Transverse colon (tissue), 4 donors: Measurements from ENCODE around the gene TSG101. TPM values are rescaled to one million over a fixed set of nuclear protein-coding genes. Genes with fewer than 3 reads are reported as not detected.

Source experiments
- DNase-seq: peaks from one replicate; pipeline ENCODE4 v3.0.0-alpha.2; 2019
- H3K27ac ChIP-seq, 4 donors: fragments of 200-600 bp; sonication (generic); 2 replicates each; pipeline ENCODE4 v1.5.1; 2016 to 2018; ENCODE audit warnings: inconsistent platforms in 4 of 4
- H3K27me3 ChIP-seq: fragments of 200-600 bp; sonication (generic); 2 replicates; pipeline ENCODE4 v1.5.1; 2017; ENCODE audit warnings: inconsistent platforms
- H3K36me3 ChIP-seq, 4 donors: fragments of 200-600 bp; sonication (generic); 2 replicates each; pipeline ENCODE4 v1.5.1; 2017 to 2019; ENCODE audit warnings: inconsistent platforms in 4 of 4
- H3K4me1 ChIP-seq, 4 donors: fragments of 200-600 bp; sonication (generic); 2 replicates each; pipeline ENCODE4 v1.5.1; 2017 to 2020; ENCODE audit warnings: inconsistent platforms in 4 of 4
- H3K4me3 ChIP-seq, 4 donors: fragments of 200-600 bp; sonication (generic); 1 replicate in 1 of 4; 2 replicates in 3 of 4; pipeline versions ENCODE4 v1.5.1 to v1.6.1; 2017 to 2019; ENCODE audit warnings: inconsistent platforms in 4 of 4
- H3K9me3 ChIP-seq, 2 donors: fragments of 200-600 bp; sonication (generic); 2 replicates each; pipeline ENCODE4 v1.5.1; 2017 to 2019; ENCODE audit warnings: inconsistent platforms in 2 of 2
- CTCF ChIP-seq, 5 experiments: fragments of 200-600 bp in 3 of 5; fragments of 450-650 bp in 2 of 5; sonication (generic) in 3 of 5; IDR thresholded peaks; 1 replicate in 2 of 5; 2 replicates in 3 of 5; pipeline ENCODE4 v1.5.1; 2016 to 2017; ENCODE audit warnings: antibody characterized with exemption in 5 of 5, inconsistent platforms in 3 of 5, mild to moderate bottlenecking in 2 of 5, moderate library complexity in 1 of 5
- EP300 ChIP-seq: sonication (generic); formaldehyde crosslinking; IDR thresholded peaks from one replicate; pipeline ENCODE4 v1.6.1; 2017; ENCODE audit warnings: antibody characterized with exemption, low read depth
- POLR2A ChIP-seq: fragments of 450-650 bp; IDR thresholded peaks from one replicate; pipeline ENCODE4 v1.6.1; 2016; ENCODE audit warnings: antibody characterized with exemption, mild to moderate bottlenecking, moderate library complexity
- POLR2AphosphoS5 ChIP-seq, 3 donors: sonication (generic); formaldehyde crosslinking; IDR thresholded peaks; one replicate each; pipeline ENCODE4 v1.6.1; 2016; ENCODE audit warnings: antibody characterized with exemption in 3 of 3
- WGBS, 2 donors: methylation state at CpG; one replicate each; pipeline ENCODE4 v1.1.5; 2018; ENCODE audit warnings: low coverage in 1 of 2; 5-methylcytosine and 5-hydroxymethylcytosine counted together
- in situ Hi-C, 4 donors: fragments of 200-750 bp; cut with MboI; loops; one replicate each; pipeline versions ENCODE4 v1.15.0 to v1.15.1; 2017; ENCODE audit warnings: low sequenced_read_pairs in 3 of 4, low pct_ligation_motif_present in 1 of 4, low pct_unique_long_range_greater_than_20kb in 1 of 4
- intact Hi-C: fragments of 100-400 bp; cut with DNase I; formaldehyde crosslinking; loops from one replicate; pipeline ENCODE4 v1.15.1; 2023; ENCODE audit warnings: low total_unique reads
- total RNA-seq, 4 donors: library from RNA; depleted of rRNA; stranded (reverse); fragments of >200 nt; gene quantifications; one replicate each; pipeline ENCODE4 v1.1.0, GENCODE V29; 2016

TSG101 gene
- total RNA-seq, 4 donors from 2014 or later, result 32.2 to 95.8 (median 81.2) TPM

GRCh38 chr11:18490736-18491485 lies 35.8 kb downstream of the TSG101 start:
- no peak overlapping the region for H3K27ac ChIP-seq
- no peaks in the 10 kb centered on the region for H3K27me3 ChIP-seq
- peaks cover 0 to 9% (median 0%) of the 10 kb centered on the region in 4 donors for H3K36me3 ChIP-seq
- 89 to 92% methylated on average over 11 to 15 of the region's 15 CpGs for WGBS, 2 donors
- intact Hi-C loops (no loop called here), in situ Hi-C loops (no loop called here)
- no peaks in the 10 kb centered on the region for H3K9me3 ChIP-seq
- DNase-seq, result no peak
- TF ChIP-seq CTCF (IDR thresholded peaks at IDR 0.05), result no peak
- TF ChIP-seq POLR2AphosphoS5 (IDR thresholded peaks at IDR 0.05), result no peak
- no peak for TF ChIP-seq POLR2A
- peaks cover 0 to 5% (median 0%) of the 10 kb centered on the region in 4 donors for H3K4me1 ChIP-seq
- H3K4me3 ChIP-seq, result no peak overlapping the region

- H3K4me1 ChIP-seq, result peaks cover 0 to 5% (median 0%) of the 10 kb centered on the region in 4 donors
- TF ChIP-seq EP300, result no peak
- 74 to 100% methylated on average over 1 of the region's 1 CpG for WGBS, 2 donors
- no peaks in the 10 kb centered on the region for H3K27me3 ChIP-seq
- intact Hi-C loops, result no loop called here
- DNase-seq, result no peak
- in situ Hi-C loops, result no loop called here
- H3K4me3 ChIP-seq, result no peak overlapping the region
- H3K27ac ChIP-seq, result no peak overlapping the region
- peaks cover 0 to 14% (median 0%) of the 10 kb centered on the region in 4 donors for H3K36me3 ChIP-seq
- no peaks in the 10 kb centered on the region for H3K9me3 ChIP-seq
Observed at GRCh38 chr11:18490319-18490718, 36.4 kb downstream of the TSG101 start.

- 90 to 100% methylated on average over 2 to 8 of the region's 8 CpGs for WGBS, 2 donors
- H3K27me3 ChIP-seq, result no peaks in the 10 kb centered on the region
- no peaks in the 10 kb centered on the region for H3K4me1 ChIP-seq
- no peak overlapping the region for H3K4me3 ChIP-seq
- intact Hi-C loops (no loop called here), in situ Hi-C loops (no loop called here)
- peaks cover 0 to 37% (median 15%) of the 10 kb centered on the region in 4 donors for H3K36me3 ChIP-seq
- no peak for DNase-seq
- no peak overlapping the region for H3K27ac ChIP-seq
- no peak for TF ChIP-seq POLR2A
- TF ChIP-seq CTCF (IDR thresholded peaks at IDR 0.05), result no peak
- TF ChIP-seq POLR2AphosphoS5 (IDR thresholded peaks at IDR 0.05), result no peak
- TF ChIP-seq EP300, result no peak
- no peaks in the 10 kb centered on the region for H3K9me3 ChIP-seq
Observed at GRCh38 chr11:18485913-18486528, 40.7 kb downstream of the TSG101 start.

GRCh38 chr11:18479063-18479462 lies 47.7 kb downstream of the TSG101 start:
- no peak for DNase-seq
- WGBS, 2 donors, result 97 to 100% methylated on average over 4 of the region's 4 CpGs

GRCh38 chr11:18472587-18472986 lies 54.2 kb downstream of the TSG101 start:
- peaks cover 0 to 12% (median 2%) of the 10 kb centered on the region in 4 donors for H3K36me3 ChIP-seq
- no peaks in the 10 kb centered on the region for H3K4me1 ChIP-seq
- TF ChIP-seq CTCF (IDR thresholded peaks at IDR 0.05), result no peak
- TF ChIP-seq EP300, result no peak
- TF ChIP-seq POLR2A, result no peak
- no peak for TF ChIP-seq POLR2AphosphoS5 (IDR thresholded peaks at IDR 0.05)
- H3K27ac ChIP-seq, result no peak overlapping the region
- no peak for DNase-seq
- H3K4me3 ChIP-seq, result no peak overlapping the region
- in situ Hi-C loops (no loop called here), intact Hi-C loops (no loop called here)
- H3K27me3 ChIP-seq, result no peaks in the 10 kb centered on the region
- H3K9me3 ChIP-seq, result no peaks in the 10 kb centered on the region

More at GRCh38 chr11:18479063-18479462, 47.7 kb downstream of the TSG101 start:
- H3K4me3 ChIP-seq, result no peak overlapping the region
- in situ Hi-C loops, result no loop called here
- H3K27me3 ChIP-seq, result no peaks in the 10 kb centered on the region
- H3K36me3 ChIP-seq, result peaks cover 0 to 67% (median 33%) of the 10 kb centered on the region in 4 donors
- TF ChIP-seq EP300 (no peak), POLR2A (no peak)
- H3K4me1 ChIP-seq, result no peaks in the 10 kb centered on the region
- H3K9me3 ChIP-seq, result no peaks in the 10 kb centered on the region
- H3K27ac ChIP-seq, result no peak overlapping the region
- intact Hi-C loops, result no loop called here
